ENCODE measurements around the gene DR1. TPM values are rescaled to one million over a fixed set of nuclear protein-coding genes. Genes with fewer than 3 reads are reported as not detected.

Gene DR1
- total RNA-seq, 2 experiments from 2014 or later, result 71.3 to 79.2 TPM

DNA sequence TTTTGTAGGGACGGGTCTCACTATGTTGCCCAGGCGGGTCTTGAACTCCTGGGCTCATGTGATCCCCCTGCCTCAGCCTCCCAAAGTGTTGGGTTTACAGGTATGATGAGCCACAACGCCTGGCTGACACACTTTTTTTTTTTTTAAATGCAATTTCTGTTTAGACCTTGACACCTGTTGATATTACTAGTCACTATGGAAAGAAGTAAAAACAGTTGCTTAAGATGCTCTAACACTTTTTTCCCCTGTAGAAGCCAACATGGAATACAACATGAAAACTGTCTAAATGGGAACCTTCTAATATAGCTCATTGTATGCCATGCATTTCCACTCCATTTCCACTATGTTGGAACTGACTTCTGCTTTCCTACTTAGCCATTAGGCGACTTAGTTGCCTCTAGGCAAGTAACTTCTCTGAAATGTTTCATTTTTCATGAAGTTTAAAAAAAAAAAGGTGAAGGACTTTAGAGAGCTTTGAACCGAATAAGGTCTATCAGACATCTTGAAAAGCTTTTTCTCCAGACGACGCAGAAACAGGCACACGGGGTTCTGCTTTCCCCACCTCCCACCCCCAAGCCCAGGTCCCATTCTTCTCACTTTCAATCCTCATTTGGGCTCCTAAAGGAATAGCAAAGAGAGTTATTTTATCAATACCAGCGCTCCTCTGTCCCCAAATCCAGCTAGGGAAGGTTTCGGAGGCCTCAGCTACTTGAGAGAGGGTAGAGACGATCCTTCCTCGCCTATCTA lies 648 bp upstream of the DR1 start:
- H3K4me3 Mint-ChIP-seq, result peak overlapping the region; percentile 86
- intact Hi-C loops (cut with micrococcal nuclease), result loop anchor here (5.0 kb wide), 1 partner anchor 163 kb away; the partner anchor contains the start of genes CCDC18 and TMED5
- POLR2A ChIA-PET, result interaction anchor here (0.6 to 2.4 kb wide), 11 partner anchors 8 to 1889 kb away, joined by 3 to 12 read pairs (median 3); partner anchors contain the start of genes GCLM and RWDD3
- peaks cover 26% of the 10 kb centered on the region for H3K36me3 Mint-ChIP-seq (ENCODE audit: low read depth)
- ATAC-seq (peak; percentile 19), DNase-seq (no peak)
- H3K27ac Mint-ChIP-seq, result peak overlapping the region; percentile 97
- H3K4me1 Mint-ChIP-seq (ENCODE audit: low read depth), result peaks cover 18% of the 10 kb centered on the region
- no peaks in the 10 kb centered on the region for H3K27me3 Mint-ChIP-seq
- CTCF ChIA-PET, result interaction anchor here (0.8 to 2.7 kb wide), 2 partner anchors 9 to 41 kb away, joined by 3 to 15 read pairs; no protein-coding TSS in a partner anchor
- H3K9me3 Mint-ChIP-seq, result no peaks in the 10 kb centered on the region
- TF ChIP-seq CTCF (IDR thresholded peaks at IDR 0.05), result no peak

DNA sequence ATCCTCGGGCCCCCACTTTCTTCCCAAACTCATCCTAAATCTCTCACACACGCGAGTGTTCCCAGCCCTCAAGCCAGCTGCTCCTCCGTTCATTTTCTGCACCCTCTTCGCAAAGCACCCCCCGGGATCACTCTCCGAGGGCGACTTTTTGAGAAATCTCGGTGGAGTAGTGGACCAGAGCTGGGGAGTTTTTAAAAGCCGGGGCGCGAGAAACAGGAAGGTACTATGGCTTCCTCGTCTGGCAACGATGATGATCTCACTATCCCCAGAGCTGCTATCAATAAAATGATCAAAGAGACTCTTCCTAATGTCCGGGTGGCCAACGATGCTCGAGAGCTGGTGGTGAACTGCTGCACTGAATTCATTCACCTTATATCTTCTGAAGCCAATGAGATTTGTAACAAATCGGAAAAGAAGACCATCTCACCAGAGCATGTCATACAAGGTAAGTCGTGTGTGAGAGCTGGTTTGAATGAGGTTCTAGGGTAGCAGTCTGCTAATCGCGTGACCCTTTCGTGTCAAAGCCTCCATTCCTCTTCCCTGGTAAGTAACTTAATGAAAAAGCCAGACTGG lies 800 bp downstream of the DR1 start:
- peaks cover 29% of the 10 kb centered on the region for H3K36me3 Mint-ChIP-seq (ENCODE audit: low read depth)
- ChIA-PET POLR2A (interaction anchor here (2.0 to 2.4 kb wide), 2 partner anchors 10 to 27 kb away, joined by 6 to 12 read pairs; no protein-coding TSS in a partner anchor), CTCF (interaction anchor here (2.7 kb wide), 1 partner anchor 42 kb away, joined by 15 read pairs; no protein-coding TSS in a partner anchor)
- peak overlapping the region; percentile 97 for H3K27ac Mint-ChIP-seq
- intact Hi-C loops (cut with micrococcal nuclease), result loop anchor here (5.0 kb wide), 1 partner anchor 164 kb away; the partner anchor contains the start of genes CCDC18 and TMED5
- peak overlapping the region; percentile 86 for H3K4me3 Mint-ChIP-seq
- peak; percentile 37 for ATAC-seq
- H3K9me3 Mint-ChIP-seq, result no peaks in the 10 kb centered on the region
- H3K4me1 Mint-ChIP-seq (ENCODE audit: low read depth), result peaks cover 26% of the 10 kb centered on the region
- DNase-seq, result peak; percentile 58
- no peaks in the 10 kb centered on the region for H3K27me3 Mint-ChIP-seq
- TF ChIP-seq CTCF (IDR thresholded peaks at IDR 0.05), result no peak

- no peaks in the 10 kb centered on the region for H3K27me3 Mint-ChIP-seq
- POLR2A ChIA-PET, result no interaction called here
- CTCF ChIA-PET, result interaction anchor here (2.1 to 2.7 kb wide), 2 partner anchors 43 kb away, joined by 6 to 15 read pairs; no protein-coding TSS in a partner anchor
Observed at GRCh38 chr1:93347334-93347899, 1.7 kb downstream of the DR1 start.

GRCh38 chr1:93348104-93348728 lies 2.5 kb downstream of the DR1 start:
- H3K4me3 Mint-ChIP-seq, result peak overlapping the region; percentile 86
- POLR2A ChIA-PET, result no interaction called here
- no peaks in the 10 kb centered on the region for H3K27me3 Mint-ChIP-seq
- DNase-seq, result no peak
- CTCF ChIA-PET, result interaction anchor here (2.1 kb wide), 1 partner anchor 44 kb away, joined by 6 read pairs; no protein-coding TSS in a partner anchor
- no peak for TF ChIP-seq CTCF (IDR thresholded peaks at IDR 0.05)
- peaks cover 34% of the 10 kb centered on the region for H3K36me3 Mint-ChIP-seq (ENCODE audit: low read depth)
- no peaks in the 10 kb centered on the region for H3K9me3 Mint-ChIP-seq
- peak overlapping the region; percentile 21 for H3K27ac Mint-ChIP-seq
- H3K4me1 Mint-ChIP-seq (ENCODE audit: low read depth), result peaks cover 32% of the 10 kb centered on the region
- no peak for ATAC-seq
- intact Hi-C loops (cut with micrococcal nuclease), result loop anchor here (5.0 kb wide), 1 partner anchor 166 kb away; the partner anchor contains the start of genes CCDC18 and TMED5

More at GRCh38 chr1:93347334-93347899, 1.7 kb downstream of the DR1 start:
- DNase-seq (no peak), ATAC-seq (no peak)
- no peak for TF ChIP-seq CTCF (IDR thresholded peaks at IDR 0.05)
- intact Hi-C loops (cut with micrococcal nuclease), result loop anchor here (5.0 kb wide), 1 partner anchor 165 kb away; the partner anchor contains the start of genes CCDC18 and TMED5
- peaks cover 30% of the 10 kb centered on the region for H3K4me1 Mint-ChIP-seq (ENCODE audit: low read depth)
- H3K4me3 Mint-ChIP-seq, result peak overlapping the region; percentile 86
- H3K27ac Mint-ChIP-seq, result peak overlapping the region; percentile 97
- H3K36me3 Mint-ChIP-seq (ENCODE audit: low read depth), result peaks cover 32% of the 10 kb centered on the region
- H3K9me3 Mint-ChIP-seq, result no peaks in the 10 kb centered on the region

Measured in activated CD8-positive, alpha-beta T cell treated with anti-CD3 and anti-CD28 coated beads for 36 hours (primary cell).